Measurements from ENCODE around the gene IGFALS. TPM values are rescaled to one million over a fixed set of nuclear protein-coding genes. Genes with fewer than 3 reads are reported as not detected.

IGFALS gene
- total RNA-seq, 1 donor: not detected

- H3K4me3 ChIP-seq (ENCODE audit: low read depth, low read length): no peak overlapping the region
- TF ChIP-seq, protein P1, sequence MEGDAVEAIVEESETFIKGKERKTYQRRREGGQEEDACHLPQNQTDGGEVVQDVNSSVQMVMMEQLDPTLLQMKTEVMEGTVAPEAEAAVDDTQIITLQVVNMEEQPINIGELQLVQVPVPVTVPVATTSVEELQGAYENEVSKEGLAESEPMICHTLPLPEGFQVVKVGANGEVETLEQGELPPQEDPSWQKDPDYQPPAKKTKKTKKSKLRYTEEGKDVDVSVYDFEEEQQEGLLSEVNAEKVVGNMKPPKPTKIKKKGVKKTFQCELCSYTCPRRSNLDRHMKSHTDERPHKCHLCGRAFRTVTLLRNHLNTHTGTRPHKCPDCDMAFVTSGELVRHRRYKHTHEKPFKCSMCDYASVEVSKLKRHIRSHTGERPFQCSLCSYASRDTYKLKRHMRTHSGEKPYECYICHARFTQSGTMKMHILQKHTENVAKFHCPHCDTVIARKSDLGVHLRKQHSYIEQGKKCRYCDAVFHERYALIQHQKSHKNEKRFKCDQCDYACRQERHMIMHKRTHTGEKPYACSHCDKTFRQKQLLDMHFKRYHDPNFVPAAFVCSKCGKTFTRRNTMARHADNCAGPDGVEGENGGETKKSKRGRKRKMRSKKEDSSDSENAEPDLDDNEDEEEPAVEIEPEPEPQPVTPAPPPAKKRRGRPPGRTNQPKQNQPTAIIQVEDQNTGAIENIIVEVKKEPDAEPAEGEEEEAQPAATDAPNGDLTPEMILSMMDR (IDR thresholded peaks at IDR 0.05; ENCODE audit: insufficient read depth, low read depth, low read length): no peak
- no peak for DNase-seq (ENCODE audit: low read depth)
Measured at GRCh38 chr16:1759511-1759910, 34.0 kb downstream of the IGFALS start.

- no peak overlapping the region for H3K4me3 ChIP-seq (ENCODE audit: low read depth, low read length)
- TF ChIP-seq, protein P1 (IDR thresholded peaks at IDR 0.05; ENCODE audit: insufficient read depth, low read depth, low read length): no peak
- no peak for DNase-seq (ENCODE audit: low read depth)
Measured at GRCh38 chr16:1758923-1759322, 34.6 kb downstream of the IGFALS start.

- H3K4me3 ChIP-seq (ENCODE audit: low read depth, low read length): no peak overlapping the region
- TF ChIP-seq, protein P1 (IDR thresholded peaks at IDR 0.05; ENCODE audit: insufficient read depth, low read depth, low read length): no peak
- no peak for DNase-seq (ENCODE audit: low read depth)
Measured at GRCh38 chr16:1757714-1758461, 35.6 kb downstream of the IGFALS start.

DNA sequence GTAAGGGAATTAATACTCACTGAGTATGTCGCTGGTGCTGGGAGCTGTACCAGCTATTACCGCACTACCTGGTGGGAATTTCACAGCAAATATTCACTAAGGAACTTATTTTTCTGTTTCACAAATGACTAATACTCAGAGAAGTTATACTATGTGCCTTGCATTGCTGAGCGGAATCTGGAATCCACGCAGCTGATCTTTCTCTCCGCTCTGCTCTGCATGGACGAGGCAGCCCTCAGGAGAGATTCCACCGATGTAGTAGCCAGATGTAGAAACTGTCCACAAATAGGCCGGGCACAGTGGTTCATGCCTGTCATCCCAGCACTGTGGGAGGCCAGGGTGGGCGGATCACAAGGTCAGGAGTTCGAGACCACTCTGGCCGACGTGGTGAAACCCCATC, 39.3 kb downstream of the IGFALS start:
- no peak for DNase-seq (ENCODE audit: low read depth)
- H3K4me3 ChIP-seq (ENCODE audit: low read depth, low read length): no peak overlapping the region
- TF ChIP-seq, protein P1 (IDR thresholded peaks at IDR 0.05; ENCODE audit: insufficient read depth, low read depth, low read length): no peak

DNA sequence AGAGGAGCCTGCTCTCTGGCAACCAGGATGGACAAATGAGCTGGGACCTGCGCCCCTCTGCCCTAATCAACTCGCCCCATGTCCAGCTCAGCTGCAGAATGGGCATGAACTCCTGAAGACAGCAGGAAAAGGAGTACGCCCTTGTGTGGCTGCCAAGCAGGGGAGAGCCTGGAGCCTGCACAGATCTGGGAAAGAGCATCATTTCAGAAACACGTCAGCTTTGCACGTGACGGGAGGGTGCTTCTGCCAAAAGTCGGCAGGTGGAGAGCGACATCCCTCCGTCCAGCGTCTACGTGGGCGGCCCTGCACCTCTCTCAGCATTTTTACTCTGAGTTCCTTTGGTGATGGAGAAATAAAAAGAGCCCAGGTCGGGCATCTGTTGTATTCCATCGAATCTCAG, 40.7 kb downstream of the IGFALS start:
- DNase-seq (ENCODE audit: low read depth): no peak
- TF ChIP-seq, protein P1 (IDR thresholded peaks at IDR 0.05; ENCODE audit: insufficient read depth, low read depth, low read length): no peak

GRCh38 chr16:1751946-1752345, 41.6 kb downstream of the IGFALS start:
- H3K4me3 ChIP-seq (ENCODE audit: low read depth, low read length): no peak overlapping the region
- no peak for DNase-seq (ENCODE audit: low read depth)
- TF ChIP-seq, protein P1 (IDR thresholded peaks at IDR 0.05; ENCODE audit: insufficient read depth, low read depth, low read length): no peak

More for the DNA sequence above, 40.7 kb downstream of the IGFALS start:
- H3K4me3 ChIP-seq (ENCODE audit: low read depth, low read length): no peak overlapping the region

Measured in fibroblast of villous mesenchyme (primary cell).